Natural killer cell treated with Interleukin-12 subunit alpha and Interleukin-12 subunit beta and Interleukin-15 and Interleukin-18, amount 100 ng/mL, for 72 hours (primary cell): ENCODE measurements around the gene GMDS. TPM values are rescaled to one million over a fixed set of nuclear protein-coding genes. Genes with fewer than 3 reads are reported as not detected.

Source experiments
- ATAC-seq, 2 donors: fragments of 150-1000 bp; cut with Tn5 transposase in 1 of 2; sonication (Bioruptor Pico), chemical (Tn5 transposase) in 1 of 2; 2 replicates each; pipeline ENCODE4 v1.10.0; 2021
- DNase-seq: peaks from one replicate; pipeline ENCODE4 v3.0.0; 2022; ENCODE audit warnings: low spot score
- H3K27ac Mint-ChIP-seq, 2 donors: 1 replicate in 1 of 2; 2 replicates in 1 of 2; pipeline ENCODE4 v1.8.0; 2022; ENCODE audit warnings: mixed read lengths in 2 of 2, mild to moderate bottlenecking in 1 of 2, moderate library complexity in 1 of 2
- H3K27me3 Mint-ChIP-seq, 2 donors: 1 replicate in 1 of 2; 2 replicates in 1 of 2; pipeline ENCODE4 v1.8.0; 2022; ENCODE audit warnings: mixed read lengths in 2 of 2
- H3K36me3 Mint-ChIP-seq: one replicate; pipeline ENCODE4 v1.8.0; 2022; ENCODE audit warnings: mixed read lengths
- H3K4me1 Mint-ChIP-seq, 2 donors: 1 replicate in 1 of 2; 2 replicates in 1 of 2; pipeline ENCODE4 v1.8.0; 2022; ENCODE audit warnings: low read depth in 2 of 2, mixed read lengths in 2 of 2, mild to moderate bottlenecking in 1 of 2
- H3K4me3 Mint-ChIP-seq: one replicate; pipeline ENCODE4 v1.8.0; 2022; ENCODE audit warnings: mixed read lengths
- H3K9me3 Mint-ChIP-seq: 2 replicates; pipeline ENCODE4 v1.8.0; 2022; ENCODE audit warnings: mixed read lengths
- total RNA-seq, 2 donors: library from RNA; stranded (reverse); gene quantifications; one replicate each; pipeline ENCODE4 v1.2.3, GENCODE V29; 2022

GMDS gene
- total RNA-seq, 2 donors from 2014 or later, result 23.7 to 39.4 TPM

GRCh38 chr6:2054516-2055067 is 190.8 kb downstream of the GMDS start:
- Mint-ChIP-seq H3K27ac (no peak overlapping the region), H3K36me3 (no peaks in the 10 kb centered on the region), H3K27me3 (no peaks in the 10 kb centered on the region), H3K9me3 (no peaks in the 10 kb centered on the region), H3K4me3 (no peak overlapping the region), H3K4me1 (peaks cover 0 to 7% of the 10 kb centered on the region in 2 donors)
- no peak for DNase-seq
- no peak for ATAC-seq

GRCh38 chr6:2053691-2054090 is 191.7 kb downstream of the GMDS start:
- Mint-ChIP-seq H3K4me1 (peaks cover 0 to 7% of the 10 kb centered on the region in 2 donors), H3K4me3 (no peak overlapping the region), H3K36me3 (no peaks in the 10 kb centered on the region), H3K9me3 (no peaks in the 10 kb centered on the region), H3K27ac (no peak overlapping the region), H3K27me3 (no peaks in the 10 kb centered on the region)
- DNase-seq (no peak), ATAC-seq (no peak)

GRCh38 chr6:2047855-2048254 is 197.6 kb downstream of the GMDS start:
- DNase-seq, result no peak
- Mint-ChIP-seq H3K9me3 (peaks cover 3% of the 10 kb centered on the region), H3K27ac (no peak overlapping the region), H3K4me1 (peaks cover 0 to 2% of the 10 kb centered on the region in 2 donors), H3K36me3 (no peaks in the 10 kb centered on the region), H3K4me3 (no peak overlapping the region), H3K27me3 (no peaks in the 10 kb centered on the region)
- no peak for ATAC-seq

GRCh38 chr6:2044192-2044591 is 201.2 kb downstream of the GMDS start:
- ATAC-seq, result no peak
- no peak overlapping the region for H3K4me3 Mint-ChIP-seq

GRCh38 chr6:2042956-2043648 is 202.3 kb downstream of the GMDS start:
- H3K9me3 Mint-ChIP-seq, result peaks cover 3% of the 10 kb centered on the region
- DNase-seq (no peak), ATAC-seq (no peak)
- H3K27ac Mint-ChIP-seq, result no peak overlapping the region
- no peak overlapping the region for H3K4me3 Mint-ChIP-seq
- no peaks in the 10 kb centered on the region for H3K36me3 Mint-ChIP-seq
- H3K4me1 Mint-ChIP-seq, result peaks cover 8 to 12% of the 10 kb centered on the region in 2 donors
- H3K27me3 Mint-ChIP-seq, result no peaks in the 10 kb centered on the region

More at GRCh38 chr6:2044192-2044591, 201.2 kb downstream of the GMDS start:
- Mint-ChIP-seq H3K4me1 (peaks cover 0 to 2% of the 10 kb centered on the region in 2 donors), H3K27me3 (no peaks in the 10 kb centered on the region), H3K27ac (no peak overlapping the region), H3K9me3 (peaks cover 3% of the 10 kb centered on the region), H3K36me3 (no peaks in the 10 kb centered on the region)
- no peak for DNase-seq

- Mint-ChIP-seq H3K27me3 (no peaks in the 10 kb centered on the region), H3K9me3 (no peaks in the 10 kb centered on the region), H3K27ac (no peak overlapping the region), H3K4me3 (no peak overlapping the region), H3K36me3 (no peaks in the 10 kb centered on the region), H3K4me1 (peaks cover 13 to 16% of the 10 kb centered on the region in 2 donors)
- no peak for DNase-seq
- ATAC-seq, result peak in 1 of 2 donors; percentile 41
These were observed 207.3 kb downstream of the GMDS start for GRCh38 chr6:2038092-2038491.

GRCh38 chr6:2037237-2037926 is 208.0 kb downstream of the GMDS start:
- no peak overlapping the region for H3K4me3 Mint-ChIP-seq

GRCh38 chr6:2036710-2037023 is 208.7 kb downstream of the GMDS start:
- Mint-ChIP-seq H3K36me3 (no peaks in the 10 kb centered on the region), H3K4me1 (peaks cover 13 to 16% of the 10 kb centered on the region in 2 donors), H3K9me3 (no peaks in the 10 kb centered on the region), H3K27me3 (no peaks in the 10 kb centered on the region), H3K4me3 (no peak overlapping the region), H3K27ac (no peak overlapping the region)
- DNase-seq (no peak), ATAC-seq (no peak)

More at GRCh38 chr6:2037237-2037926, 208.0 kb downstream of the GMDS start:
- ATAC-seq (no peak), DNase-seq (no peak)
- H3K27ac Mint-ChIP-seq, result no peak overlapping the region
- no peaks in the 10 kb centered on the region for H3K36me3 Mint-ChIP-seq
- no peaks in the 10 kb centered on the region for H3K9me3 Mint-ChIP-seq
- peaks cover 13 to 16% of the 10 kb centered on the region in 2 donors for H3K4me1 Mint-ChIP-seq
- no peaks in the 10 kb centered on the region for H3K27me3 Mint-ChIP-seq

GRCh38 chr6:2035826-2036709 is 209.3 kb downstream of the GMDS start:
- DNase-seq (no peak), ATAC-seq (no peak)
- peaks cover 13 to 16% of the 10 kb centered on the region in 2 donors for H3K4me1 Mint-ChIP-seq
- no peaks in the 10 kb centered on the region for H3K27me3 Mint-ChIP-seq
- no peak overlapping the region for H3K4me3 Mint-ChIP-seq
- no peaks in the 10 kb centered on the region for H3K36me3 Mint-ChIP-seq
- H3K9me3 Mint-ChIP-seq, result no peaks in the 10 kb centered on the region
- H3K27ac Mint-ChIP-seq, result no peak overlapping the region

- Mint-ChIP-seq H3K27ac (no peak overlapping the region), H3K4me3 (no peak overlapping the region), H3K4me1 (peaks cover 13 to 16% of the 10 kb centered on the region in 2 donors), H3K27me3 (no peaks in the 10 kb centered on the region), H3K9me3 (no peaks in the 10 kb centered on the region), H3K36me3 (no peaks in the 10 kb centered on the region)
- ATAC-seq, result no peak
- DNase-seq, result no peak
These were observed 210.4 kb downstream of the GMDS start for GRCh38 chr6:2035046-2035445.

GRCh38 chr6:2034256-2034655 is 211.1 kb downstream of the GMDS start:
- Mint-ChIP-seq H3K4me1 (peaks cover 13 to 16% of the 10 kb centered on the region in 2 donors), H3K36me3 (no peaks in the 10 kb centered on the region), H3K27me3 (no peaks in the 10 kb centered on the region), H3K4me3 (no peak overlapping the region), H3K9me3 (no peaks in the 10 kb centered on the region), H3K27ac (no peak overlapping the region)
- DNase-seq (no peak), ATAC-seq (no peak)

GRCh38 chr6:2033544-2033943 is 211.9 kb downstream of the GMDS start:
- DNase-seq, result no peak
- H3K27me3 Mint-ChIP-seq, result no peaks in the 10 kb centered on the region
- ATAC-seq, result no peak
- no peaks in the 10 kb centered on the region for H3K9me3 Mint-ChIP-seq
- peaks cover 10 to 12% of the 10 kb centered on the region in 2 donors for H3K4me1 Mint-ChIP-seq
- H3K27ac Mint-ChIP-seq, result no peak overlapping the region
- H3K4me3 Mint-ChIP-seq, result no peak overlapping the region
- H3K36me3 Mint-ChIP-seq, result no peaks in the 10 kb centered on the region

GRCh38 chr6:2030682-2031244 is 214.6 kb downstream of the GMDS start:
- no peak overlapping the region for H3K4me3 Mint-ChIP-seq
- H3K36me3 Mint-ChIP-seq, result no peaks in the 10 kb centered on the region
- DNase-seq (no peak), ATAC-seq (no peak)
- no peaks in the 10 kb centered on the region for H3K9me3 Mint-ChIP-seq
- no peaks in the 10 kb centered on the region for H3K27me3 Mint-ChIP-seq
- H3K27ac Mint-ChIP-seq, result no peak overlapping the region
- H3K4me1 Mint-ChIP-seq, result peaks cover 0 to 4% of the 10 kb centered on the region in 2 donors
